NCI-H1930 (cell line): ENCODE data around the gene NAIF1.

ENCODE experiments used
- DNase-seq, 2 experiments: peaks; one replicate each; lab custom pipeline; 2025; lab: John Stamatoyannopoulos, UW

Gene NAIF1

DNA sequence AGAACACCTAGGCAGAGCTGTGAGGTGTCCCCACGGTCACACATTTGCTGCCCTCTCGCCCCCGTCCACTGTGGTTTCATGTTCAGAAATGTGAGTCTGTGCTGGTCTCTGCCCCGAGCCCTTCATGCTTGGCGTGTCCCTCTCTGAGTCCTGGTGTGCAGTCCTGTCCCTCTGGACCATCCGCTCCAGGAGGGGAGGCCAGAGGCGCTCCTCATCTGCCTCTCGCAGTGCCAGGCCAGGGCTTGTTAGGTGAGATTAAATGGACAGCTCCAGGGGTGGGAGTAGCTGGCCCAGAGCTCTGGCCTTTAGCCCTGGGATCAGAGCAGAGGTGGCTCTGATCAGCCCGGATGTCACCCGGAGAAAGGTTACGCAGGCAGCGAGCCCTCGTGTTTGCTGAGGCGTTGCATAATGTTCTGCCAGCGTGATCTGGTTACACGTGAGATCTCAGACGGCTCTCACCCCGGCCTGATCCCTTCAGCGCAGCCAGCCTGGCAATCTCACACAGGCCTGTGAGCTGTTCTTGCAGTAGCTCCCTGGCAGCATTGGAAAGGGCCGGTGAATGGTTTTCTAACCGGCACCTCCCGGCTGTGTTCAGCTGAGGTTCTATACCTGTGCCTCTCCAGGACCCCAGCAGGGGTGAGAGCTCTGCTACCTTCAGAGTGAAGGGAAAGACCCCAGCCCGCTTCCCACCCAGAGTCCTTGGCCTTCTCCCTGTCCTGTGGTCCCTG, 35.9 kb upstream of the NAIF1 start:
- no peak for DNase-seq

DNA sequence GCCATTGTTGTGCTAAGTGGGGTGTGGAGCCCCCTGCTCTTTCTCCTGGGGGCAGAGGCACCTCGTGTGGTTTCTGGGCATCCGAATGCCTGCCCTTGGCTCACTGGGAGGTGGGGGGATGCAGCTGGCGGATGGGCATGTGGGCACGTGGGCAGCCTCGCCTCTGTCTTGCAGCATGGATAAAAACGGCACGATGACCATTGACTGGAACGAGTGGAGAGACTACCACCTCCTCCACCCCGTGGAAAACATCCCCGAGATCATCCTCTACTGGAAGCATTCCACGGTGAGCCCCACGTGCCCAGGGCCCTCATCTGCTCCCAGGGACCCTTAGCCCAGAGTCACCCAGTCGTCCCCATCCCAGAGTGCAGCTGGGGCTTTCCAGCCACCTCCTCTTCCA, 35.1 kb upstream of the NAIF1 start:
- no peak for DNase-seq

DNA sequence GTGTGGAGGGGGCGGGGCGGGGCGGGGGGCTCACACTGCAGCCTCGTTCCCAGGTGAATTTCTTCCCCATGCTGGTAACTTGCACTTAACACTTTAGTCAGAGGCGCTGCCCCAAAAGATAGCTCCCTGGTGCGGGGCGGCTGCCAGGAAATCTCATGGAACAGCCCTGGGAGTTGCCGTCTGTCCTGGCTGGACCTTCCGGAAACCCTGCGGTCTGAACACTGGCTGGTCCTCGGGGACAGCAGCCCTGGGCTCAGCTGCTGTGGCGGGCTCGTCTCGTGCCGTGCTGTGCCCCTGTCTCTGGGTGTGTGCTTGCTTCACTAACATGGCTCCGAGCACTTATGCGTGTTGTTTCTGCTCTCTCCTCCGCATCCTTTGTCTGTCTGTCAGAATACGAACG, 34.6 kb upstream of the NAIF1 start:
- DNase-seq: no peak

DNA sequence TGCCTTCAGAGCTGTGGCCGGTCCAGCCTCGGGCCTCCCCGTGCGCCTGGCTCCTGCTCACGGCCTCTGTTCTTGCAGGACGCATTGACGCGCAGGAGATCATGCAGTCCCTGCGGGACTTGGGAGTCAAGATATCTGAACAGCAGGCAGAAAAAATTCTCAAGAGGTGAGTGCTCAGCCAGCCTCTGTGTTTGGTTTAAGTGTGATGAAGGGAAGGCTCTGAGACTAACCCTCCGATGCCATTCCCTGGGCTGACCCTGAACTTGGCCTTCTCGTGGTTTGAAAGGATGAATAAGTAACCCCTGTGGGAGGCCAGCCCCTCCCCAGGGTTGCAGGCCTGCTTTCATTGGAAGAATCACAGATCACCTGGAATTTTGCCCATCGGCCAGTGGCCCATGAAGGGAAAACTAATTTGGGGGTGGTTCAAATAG, 34.1 kb upstream of the NAIF1 start:
- DNase-seq: no peak

DNA sequence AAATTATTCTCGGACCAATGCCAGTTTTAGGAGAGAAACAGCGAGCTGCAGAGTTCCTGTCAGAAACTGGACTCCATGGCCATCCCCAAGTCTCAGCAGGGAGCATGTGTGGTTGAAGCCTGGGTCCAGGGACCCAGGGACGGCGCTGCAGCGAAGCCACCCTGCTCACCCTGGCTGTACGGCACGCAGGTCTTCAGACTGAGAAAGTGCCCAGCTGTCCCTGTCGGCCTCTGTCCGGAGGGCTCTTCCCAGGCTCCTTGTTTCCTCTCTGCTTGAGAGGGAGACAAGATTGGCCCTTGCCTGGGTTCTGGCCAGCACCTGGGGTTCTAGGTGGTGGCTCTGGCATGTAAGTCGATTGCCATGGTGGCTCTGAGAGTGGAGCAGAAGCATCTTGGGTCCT, 33.5 kb upstream of the NAIF1 start:
- DNase-seq: no peak

DNA sequence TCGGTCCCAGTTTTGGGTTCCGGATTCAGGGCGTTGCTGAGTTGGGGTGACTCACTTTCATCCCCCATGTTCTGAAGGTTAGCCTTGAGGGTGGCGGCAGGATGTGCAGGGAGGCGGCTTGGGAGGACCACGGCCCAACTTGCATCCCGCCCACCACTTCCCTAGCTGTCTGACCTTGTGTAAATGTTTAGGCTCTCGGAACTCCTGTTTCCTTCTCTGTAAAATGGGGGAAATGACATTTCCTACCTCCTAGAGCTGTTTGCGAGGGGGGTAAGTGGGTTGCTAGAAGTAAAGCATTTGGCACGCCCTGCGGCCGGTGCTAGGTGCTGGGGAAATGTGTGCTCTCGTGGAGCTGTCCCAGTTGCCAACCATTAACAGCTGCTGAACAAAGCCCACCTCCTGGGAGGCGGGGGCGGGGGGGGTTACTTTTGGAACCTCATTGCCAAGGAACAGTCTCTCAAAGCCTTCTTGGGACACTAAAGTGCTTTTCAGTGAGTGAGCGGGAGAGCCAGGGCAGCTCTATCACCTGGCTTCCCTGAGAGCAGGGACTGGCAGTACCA, 32.9 kb upstream of the NAIF1 start:
- no peak for DNase-seq

DNA sequence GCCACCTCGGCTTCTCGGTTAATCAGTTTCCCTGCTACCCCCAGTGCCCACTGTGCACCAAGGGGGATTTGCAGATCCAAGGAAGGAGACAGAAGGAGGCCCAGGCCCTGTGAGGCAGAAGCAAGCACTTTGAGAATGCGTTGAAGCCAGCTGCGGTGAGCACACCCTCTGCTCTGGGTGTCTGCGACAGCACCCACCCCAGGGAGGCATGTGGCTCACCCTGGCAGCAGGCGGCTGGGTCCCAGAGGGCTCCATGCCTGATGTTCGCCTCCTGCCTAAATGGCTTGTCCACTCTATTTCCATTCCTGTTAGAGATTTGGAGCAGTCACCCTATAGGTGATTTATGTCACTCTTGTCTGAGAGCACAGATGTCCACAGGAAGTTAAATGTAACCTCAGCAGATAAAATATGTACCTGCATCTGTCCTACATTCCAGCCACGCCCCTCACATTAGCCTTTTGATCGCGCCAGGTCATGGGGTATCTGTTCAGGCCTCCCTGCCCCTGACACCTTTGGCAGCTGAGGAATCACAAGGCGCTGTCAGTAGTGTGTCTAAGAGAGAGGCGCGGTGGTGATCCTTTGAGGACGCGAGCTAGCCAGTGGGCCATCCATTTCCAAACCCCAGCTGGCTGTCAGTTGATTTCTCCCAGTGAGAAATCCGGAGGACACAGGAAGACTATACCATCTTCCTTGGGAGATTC, 32.3 kb upstream of the NAIF1 start:
- DNase-seq: no peak

DNA sequence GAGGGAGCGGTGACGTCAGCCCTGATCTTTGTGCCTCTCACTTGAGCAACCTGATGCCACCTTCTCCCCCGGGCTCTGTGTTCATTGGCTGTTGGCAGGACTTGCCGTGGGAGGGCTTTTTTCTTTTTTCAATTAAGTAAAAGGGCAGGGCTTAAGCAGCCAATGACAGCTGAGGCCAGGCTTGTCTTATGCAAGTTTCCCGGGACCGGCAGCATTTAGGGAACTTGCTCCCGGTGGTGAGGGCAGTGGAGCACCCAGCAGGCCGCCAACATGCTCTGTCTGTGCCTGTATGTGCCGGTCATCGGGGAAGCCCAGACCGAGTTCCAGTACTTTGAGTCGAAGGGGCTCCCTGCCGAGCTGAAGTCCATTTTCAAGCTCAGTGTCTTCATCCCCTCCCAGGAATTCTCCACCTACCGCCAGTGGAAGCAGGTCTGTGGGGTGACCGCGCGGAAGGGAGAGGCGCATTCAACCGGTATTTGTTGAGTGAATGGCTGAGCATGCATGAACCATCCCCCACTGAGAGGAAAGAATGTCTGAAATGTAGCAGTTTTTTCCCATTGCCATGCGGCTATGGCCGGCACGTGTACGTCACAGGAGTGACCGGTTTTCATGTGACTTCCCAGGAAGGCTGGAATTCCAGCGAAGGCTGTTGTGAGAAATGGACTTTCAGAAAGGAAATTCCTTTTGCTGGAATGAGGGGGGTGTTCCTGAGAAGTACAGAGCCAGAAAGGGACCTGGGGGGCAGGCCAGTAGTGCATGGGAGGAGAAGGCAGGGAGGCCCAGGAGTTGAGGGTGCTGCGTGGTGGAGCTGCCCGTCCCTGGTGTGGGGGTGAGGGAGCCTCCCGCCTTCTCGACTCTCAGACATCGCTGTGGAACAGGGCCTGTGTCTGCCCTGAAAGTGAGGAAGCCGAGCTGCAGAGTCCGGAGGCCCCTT, 31.4 kb upstream of the NAIF1 start:
- peak; percentile 21 to 47 for DNase-seq

DNA sequence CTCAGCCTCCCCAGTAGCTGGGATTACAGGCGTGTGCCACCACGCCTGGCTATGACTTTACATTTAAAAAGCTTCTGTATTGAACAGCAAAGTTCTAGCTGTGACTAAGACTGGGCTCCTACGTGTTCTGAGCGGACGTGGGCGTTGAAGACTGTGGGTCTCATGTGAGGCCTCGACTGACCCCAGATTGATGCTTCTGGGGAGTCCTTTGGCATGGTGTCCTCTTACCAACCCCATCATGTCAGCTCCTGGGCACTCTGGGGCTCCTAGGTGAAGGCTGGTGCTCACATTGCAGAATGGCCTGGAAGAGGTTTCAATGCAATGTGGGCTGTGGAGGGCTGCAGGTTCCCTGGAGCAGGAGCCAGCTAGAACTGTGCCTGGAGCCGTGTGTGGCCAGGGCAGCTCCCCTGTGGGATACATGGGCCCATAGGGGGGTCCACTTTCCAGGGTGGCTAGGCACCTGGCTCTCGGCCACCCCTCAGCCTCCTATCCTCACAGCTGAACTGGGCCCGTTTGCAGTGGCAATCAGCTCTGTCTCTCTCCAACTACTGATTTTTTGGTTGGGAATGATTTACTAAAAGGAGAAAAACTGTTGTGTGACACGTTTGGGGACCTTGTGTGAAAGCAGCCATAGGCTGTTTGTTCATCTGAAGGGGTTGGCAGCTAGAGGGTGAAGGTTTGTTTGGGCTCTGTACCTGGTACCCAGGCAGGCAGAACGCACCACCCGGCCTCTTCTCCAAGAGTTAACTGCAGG, 30.6 kb upstream of the NAIF1 start:
- no peak for DNase-seq

DNA sequence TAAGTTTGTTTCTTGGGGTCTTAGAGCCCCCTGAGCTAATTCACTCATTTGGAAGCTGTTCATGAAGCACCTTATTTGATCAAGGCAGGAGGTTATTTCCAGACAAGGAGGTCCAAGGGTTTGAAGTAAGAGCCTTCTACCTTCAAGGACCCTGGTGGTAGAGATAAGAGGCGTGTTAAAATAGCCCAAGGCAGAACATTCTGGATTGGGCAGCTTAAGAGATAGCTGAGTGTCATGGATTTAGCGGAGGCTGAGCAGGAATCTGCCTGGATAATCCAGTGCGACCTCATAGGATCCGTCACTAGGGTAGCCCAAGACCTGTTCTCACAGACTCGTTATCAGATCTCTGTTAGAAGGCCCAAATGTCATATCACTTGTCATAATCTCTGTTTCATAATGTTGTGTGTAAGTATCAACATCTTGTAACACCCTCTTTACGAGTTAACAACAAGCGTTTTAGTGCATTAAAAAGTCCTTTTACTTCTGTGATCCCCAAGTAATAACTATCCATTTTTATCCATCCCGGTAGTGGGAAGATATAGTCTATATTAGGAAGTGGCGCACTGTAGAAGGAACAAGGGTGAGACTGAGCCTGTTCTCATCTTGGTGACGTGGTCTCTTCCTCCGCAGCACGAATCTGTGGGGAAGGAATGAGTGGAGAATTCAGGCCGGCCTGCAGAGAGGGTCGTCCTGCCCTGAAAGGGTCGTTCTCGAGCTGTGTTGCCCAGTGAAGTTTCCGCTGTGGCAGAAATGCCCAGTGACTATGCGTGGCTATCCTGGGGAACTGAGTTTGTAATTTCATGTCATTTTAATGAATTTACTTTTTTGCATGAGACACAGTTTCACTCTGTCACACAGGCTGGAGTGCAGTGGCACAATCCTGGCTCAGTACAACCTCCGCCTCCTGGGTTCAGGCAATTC, 29.8 kb upstream of the NAIF1 start:
- DNase-seq: no peak

DNA sequence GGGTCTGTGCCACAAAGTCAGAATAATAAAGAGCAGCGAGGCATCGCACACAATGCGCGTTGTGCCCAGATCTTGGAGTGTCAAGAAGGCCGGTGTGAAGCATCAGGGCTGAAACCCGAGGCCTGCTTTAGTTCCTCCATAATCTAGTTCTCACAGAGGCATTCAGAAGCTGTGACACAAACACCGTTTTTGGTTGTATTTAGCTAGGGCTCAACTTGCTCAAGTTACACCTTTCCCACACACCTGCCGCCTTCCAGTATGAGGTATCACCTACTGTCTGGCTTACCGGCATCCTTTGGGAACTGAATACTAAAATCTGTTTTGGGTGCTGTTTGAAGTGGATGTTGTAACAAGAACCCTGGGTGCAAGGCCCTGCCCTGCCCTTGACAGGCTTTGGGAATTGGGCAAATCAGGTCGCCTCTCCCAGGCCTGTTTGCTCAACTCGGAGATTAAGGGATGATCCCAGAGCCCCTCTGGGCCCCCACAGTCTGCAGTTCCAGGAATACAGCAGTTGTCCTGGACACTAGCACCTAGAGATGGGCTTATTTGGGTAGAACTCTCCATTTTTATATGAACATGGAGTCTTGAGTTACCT, 27.9 kb upstream of the NAIF1 start:
- DNase-seq: no peak

DNA sequence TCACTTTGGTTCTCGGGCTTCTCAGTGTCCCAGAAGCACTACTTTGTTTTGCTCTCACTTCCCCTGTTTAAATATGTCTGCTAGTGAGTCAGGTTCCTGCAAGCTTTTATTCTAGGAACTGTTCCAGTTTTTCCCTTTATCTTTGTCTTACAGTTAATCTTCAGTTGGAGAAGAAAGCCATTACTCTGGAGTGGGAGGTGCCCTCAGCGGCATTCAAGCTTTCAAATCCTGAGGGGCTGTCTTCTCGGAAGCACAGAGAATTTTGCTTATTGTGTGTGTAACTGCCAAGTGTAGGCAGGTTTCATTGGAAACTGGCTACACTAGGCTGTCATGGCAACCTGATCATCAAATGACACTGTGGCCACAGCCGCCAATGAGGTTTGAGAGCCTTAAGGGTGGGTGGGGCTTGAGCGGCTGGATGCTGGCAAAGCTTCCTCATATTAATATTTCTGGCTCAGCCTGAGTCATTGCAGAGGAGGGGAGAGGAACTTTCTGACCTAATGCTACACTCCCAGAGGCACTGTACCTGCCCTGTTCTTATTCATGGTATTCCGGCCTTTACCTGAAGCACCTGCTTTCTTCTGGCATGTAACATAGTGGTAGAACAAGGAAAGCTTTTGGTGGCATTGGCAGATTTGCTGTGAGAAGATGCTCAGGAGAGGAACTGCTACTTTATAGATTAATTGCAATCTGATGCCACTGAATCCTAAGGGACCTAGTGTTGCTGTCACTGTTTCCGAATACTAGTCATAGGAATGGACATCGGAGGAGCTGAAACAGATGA, 27.2 kb upstream of the NAIF1 start:
- DNase-seq: peak in 1 of 2 experiments; percentile 14

DNA sequence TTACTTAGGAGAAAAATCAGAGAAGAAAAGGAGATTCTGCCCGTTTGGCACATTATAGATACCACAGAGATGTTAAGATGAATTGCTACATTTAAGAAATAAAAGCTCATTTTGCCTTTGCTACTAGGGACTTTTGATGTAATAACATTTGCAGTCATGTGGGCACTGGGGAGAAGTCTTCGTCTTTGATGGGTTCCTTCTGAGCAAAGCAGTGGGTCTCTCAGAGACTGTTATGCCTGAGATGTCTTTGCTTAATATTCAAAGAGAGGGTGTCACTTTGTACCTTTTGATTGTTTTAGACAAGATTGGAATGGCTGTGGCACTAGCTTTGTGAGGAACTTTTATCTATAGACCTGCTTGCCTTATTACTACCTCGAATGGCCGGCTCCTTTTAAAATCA, 25.9 kb upstream of the NAIF1 start:
- DNase-seq: no peak

DNA sequence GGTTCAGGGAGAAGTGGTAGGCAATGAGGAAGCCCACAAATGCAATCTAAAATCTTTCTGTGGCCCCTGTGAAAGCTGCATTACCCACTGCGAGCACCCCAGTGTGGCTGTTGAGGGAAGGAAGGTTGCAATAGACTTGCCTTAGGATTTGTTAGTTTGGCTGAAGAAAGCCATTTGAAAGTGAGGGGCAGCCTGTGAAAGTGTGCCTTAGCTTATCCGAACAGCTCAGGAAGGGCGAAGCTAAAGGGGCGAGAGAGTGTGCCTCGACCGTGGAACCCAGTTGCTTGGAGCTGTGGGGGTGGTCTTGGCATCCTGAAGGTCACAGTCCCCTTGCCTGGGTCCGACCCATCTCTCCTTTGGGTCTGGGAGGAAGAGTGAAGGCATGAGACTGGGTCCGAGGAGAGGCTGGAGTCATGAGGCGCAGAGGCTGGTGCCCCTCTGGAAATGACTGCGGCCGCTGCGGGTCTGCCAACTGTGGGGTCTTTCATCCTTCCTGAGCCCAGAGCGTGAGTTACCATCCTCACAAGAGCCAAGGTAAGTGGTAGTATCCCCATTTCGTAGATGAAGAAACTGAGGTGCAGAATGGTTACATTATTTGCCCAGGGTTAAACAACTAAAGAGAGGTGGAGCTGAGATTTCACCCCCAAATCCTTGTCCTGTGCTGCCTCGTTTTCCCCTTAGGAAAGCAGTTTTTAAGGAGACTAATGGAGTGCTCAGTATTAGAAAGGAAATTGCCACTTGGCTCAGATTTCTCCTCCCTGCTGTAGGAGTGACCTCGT, 25.3 kb upstream of the NAIF1 start:
- no peak for DNase-seq

DNA sequence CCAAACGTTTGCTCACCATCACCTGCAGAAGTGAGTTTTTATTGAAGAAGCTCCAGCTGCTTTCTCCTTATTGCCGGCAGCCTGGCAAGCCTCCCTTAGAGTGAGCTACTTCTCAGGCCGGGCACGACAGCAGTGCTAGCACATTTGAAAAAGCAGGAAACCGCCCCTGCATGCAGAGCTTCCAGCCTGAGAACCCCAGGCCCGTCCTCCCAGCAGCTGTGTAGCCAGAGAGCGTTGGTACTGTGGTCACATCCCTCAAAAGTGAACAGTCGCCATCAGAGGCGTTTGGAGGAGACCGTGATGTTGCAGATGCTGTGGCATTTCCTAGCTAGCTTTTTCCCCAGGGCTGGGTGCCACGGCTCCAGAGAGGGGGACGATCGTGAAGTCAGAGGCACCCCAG, 24.5 kb upstream of the NAIF1 start:
- DNase-seq: no peak

DNA sequence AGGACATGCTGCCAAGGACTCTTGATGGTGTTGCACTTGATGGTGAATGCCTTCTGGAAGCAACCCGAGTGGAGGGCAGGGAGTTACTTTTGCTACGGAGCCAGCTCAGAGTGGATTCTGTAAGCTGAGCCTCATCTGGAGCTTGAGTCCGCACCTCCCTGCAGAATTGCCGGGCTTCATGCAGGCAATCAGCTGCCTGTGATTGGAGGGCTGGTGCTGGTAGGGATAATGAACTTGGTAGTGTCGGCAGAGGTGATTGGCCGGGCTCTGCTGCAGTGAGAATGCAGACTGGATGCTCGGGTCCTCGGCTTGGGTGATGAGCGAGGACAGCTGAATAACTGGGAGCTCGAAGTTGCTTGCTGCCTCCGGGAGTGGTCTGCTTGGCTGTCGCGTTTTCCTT, 24.0 kb upstream of the NAIF1 start:
- no peak for DNase-seq

DNA sequence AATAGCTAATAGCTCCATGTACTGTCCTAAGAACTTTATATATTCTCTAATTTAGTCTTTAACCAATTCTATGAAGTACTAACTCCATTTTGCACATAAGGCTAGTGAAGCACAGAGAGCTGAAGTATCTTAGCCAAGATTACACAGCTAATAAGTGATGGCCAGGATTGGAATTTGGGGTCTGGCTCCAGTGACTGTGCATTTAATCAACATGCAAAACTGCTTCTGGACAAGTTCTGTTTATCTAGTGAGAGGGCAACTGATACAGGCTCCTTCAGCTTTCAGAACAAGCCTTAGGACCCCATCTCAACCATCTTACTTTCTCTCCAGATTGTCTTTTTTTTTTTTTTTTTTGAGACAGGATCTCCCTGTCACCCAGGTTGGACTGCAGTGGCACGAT, 22.2 kb upstream of the NAIF1 start:
- DNase-seq: no peak

DNA sequence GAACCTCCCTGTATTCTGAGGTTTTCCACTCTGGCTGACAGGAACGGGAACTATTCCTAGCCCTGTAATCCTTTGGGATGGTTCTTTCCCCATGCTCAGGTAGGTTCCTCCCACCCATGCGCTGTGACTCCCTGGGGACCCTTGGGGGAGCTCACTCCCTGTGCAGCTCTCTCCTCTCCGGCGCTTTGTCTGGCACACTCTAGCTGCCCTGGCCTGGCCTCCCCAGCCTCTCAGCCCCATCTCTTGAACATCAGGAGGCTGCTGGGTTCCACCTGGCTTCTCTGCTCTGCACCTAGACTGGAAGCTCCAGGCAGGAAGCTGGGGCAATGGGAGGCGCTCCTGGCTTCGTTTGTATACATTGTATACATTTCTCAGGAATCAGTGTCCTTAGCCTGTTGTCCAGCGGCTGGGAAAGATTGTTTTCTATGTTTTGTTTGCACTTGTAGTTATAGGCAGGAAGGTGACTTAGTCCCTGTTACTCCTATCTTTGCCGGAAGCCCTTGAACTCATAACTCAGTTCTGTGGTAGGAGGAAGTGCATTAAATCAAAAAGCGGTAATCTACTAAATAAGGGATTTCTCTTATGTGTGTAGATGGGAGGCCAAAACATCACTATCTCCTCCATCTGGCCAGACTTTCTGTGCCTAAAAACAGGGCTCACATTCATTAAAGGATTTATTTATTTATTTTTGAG, 21.3 kb upstream of the NAIF1 start:
- no peak for DNase-seq
